B cell (primary cell): ENCODE results near the gene ANGPTL7.

ENCODE experiments used
- CTCF ChIP-seq: fragments of 200-600 bp; IDR thresholded peaks from one replicate; pipeline ENCODE4 v1.8.0; 2022; ENCODE audit warnings: antibody characterized with exemption, mild to moderate bottlenecking
- EZH2 ChIP-seq: IDR thresholded peaks from 2 replicates; pipeline ENCODE4 v1.6.1; 2012; ENCODE audit warnings: borderline replicate concordance, low read depth, mild to moderate bottlenecking, moderate library complexity, low read length; ENCODE audit not compliant: insufficient read depth, poor library complexity, severe bottlenecking

- TF ChIP-seq EZH2 (no peak), CTCF (no peak)
These were observed 4.2 kb downstream of the ANGPTL7 start for GRCh38 chr1:11193376-11193775.
